Adipocyte (in vitro differentiated cells): ENCODE measurements around the gene SNAPC2.

Experiments
- DNase-seq: peaks from one replicate; pipeline ENCODE4 v3.0.0-alpha.2; 2015; ENCODE audit warnings: low read depth
- H3K27me3 ChIP-seq: replicated peaks from 2 replicates; pipeline ENCODE4 v1.7.0; 2013; ENCODE audit warnings: mild to moderate bottlenecking, low read length, moderate library complexity; ENCODE audit not compliant: control insufficient read depth, insufficient read depth
- H3K36me3 ChIP-seq: 2 replicates; pipeline ENCODE4 v1.7.0; 2013; ENCODE audit warnings: low read length, mild to moderate bottlenecking, moderate library complexity; ENCODE audit not compliant: control insufficient read depth, insufficient read depth, severe bottlenecking
- H3K4me1 ChIP-seq: 2 replicates; pipeline ENCODE4 v1.7.0; 2013; ENCODE audit warnings: mild to moderate bottlenecking, low read length, moderate library complexity; ENCODE audit not compliant: control insufficient read depth, insufficient read depth
- H3K4me3 ChIP-seq: 2 replicates; pipeline ENCODE4 v1.7.0; 2013; ENCODE audit warnings: mild to moderate bottlenecking, low read length, moderate library complexity
- H3K9ac ChIP-seq: 2 replicates; pipeline ENCODE4 v1.7.0; 2013; ENCODE audit warnings: mild to moderate bottlenecking, low read length, moderate library complexity
- H3K9me3 ChIP-seq: 2 replicates; pipeline ENCODE4 v1.7.0; 2013; ENCODE audit warnings: mild to moderate bottlenecking, low read length, moderate library complexity; ENCODE audit not compliant: control insufficient read depth

The SNAPC2 gene

DNA sequence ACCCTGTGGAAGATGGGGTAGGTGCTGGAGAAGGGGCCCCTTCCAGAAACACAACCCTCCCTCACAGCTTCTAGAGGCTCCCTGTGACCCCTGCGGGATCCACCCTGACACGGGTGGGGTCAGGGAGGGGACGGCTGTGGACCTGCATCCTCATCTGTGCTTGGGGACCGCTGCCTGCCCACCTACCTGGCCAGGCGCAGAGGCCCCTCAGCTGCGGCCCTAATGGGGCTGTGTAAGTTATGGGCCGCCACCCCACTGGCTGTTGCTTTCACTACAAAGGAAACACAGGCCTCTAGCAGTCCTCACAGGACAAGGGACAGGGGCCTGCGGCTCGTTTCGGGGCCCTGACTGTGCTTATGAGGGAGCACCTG lies 12.8 kb downstream of the SNAPC2 start:
- Histone ChIP-seq H3K27me3 (no peaks in the 10 kb centered on the region), H3K36me3 (peaks cover 76% of the 10 kb centered on the region), H3K9ac (no peak overlapping the region), H3K4me1 (peaks cover 17% of the 10 kb centered on the region), H3K9me3 (no peaks in the 10 kb centered on the region), H3K4me3 (no peak overlapping the region)
- DNase-seq, result no peak

DNA sequence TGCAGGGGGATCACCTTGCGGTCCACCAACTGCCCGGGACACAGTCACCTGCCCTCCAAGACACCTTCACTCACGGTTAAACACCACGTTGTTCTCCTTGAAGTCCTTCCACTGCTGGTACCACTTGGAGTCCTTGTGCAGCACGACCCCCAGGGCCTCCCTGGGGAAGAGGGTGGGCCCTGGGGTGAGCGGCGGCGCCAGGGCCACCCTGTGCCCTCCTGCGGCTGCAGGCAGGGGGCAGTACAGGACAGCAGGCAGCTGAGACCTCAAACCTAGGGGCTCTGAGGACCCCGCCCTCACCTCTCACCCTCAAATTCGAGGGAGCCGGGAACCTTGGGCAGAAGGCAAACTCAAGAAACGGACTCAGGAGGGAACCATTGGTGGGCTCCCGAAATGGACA lies 13.3 kb downstream of the SNAPC2 start:
- Histone ChIP-seq H3K9me3 (no peaks in the 10 kb centered on the region), H3K4me3 (no peak overlapping the region), H3K4me1 (peaks cover 12% of the 10 kb centered on the region), H3K9ac (no peak overlapping the region), H3K36me3 (peaks cover 81% of the 10 kb centered on the region), H3K27me3 (no peaks in the 10 kb centered on the region)
- no peak for DNase-seq

DNA sequence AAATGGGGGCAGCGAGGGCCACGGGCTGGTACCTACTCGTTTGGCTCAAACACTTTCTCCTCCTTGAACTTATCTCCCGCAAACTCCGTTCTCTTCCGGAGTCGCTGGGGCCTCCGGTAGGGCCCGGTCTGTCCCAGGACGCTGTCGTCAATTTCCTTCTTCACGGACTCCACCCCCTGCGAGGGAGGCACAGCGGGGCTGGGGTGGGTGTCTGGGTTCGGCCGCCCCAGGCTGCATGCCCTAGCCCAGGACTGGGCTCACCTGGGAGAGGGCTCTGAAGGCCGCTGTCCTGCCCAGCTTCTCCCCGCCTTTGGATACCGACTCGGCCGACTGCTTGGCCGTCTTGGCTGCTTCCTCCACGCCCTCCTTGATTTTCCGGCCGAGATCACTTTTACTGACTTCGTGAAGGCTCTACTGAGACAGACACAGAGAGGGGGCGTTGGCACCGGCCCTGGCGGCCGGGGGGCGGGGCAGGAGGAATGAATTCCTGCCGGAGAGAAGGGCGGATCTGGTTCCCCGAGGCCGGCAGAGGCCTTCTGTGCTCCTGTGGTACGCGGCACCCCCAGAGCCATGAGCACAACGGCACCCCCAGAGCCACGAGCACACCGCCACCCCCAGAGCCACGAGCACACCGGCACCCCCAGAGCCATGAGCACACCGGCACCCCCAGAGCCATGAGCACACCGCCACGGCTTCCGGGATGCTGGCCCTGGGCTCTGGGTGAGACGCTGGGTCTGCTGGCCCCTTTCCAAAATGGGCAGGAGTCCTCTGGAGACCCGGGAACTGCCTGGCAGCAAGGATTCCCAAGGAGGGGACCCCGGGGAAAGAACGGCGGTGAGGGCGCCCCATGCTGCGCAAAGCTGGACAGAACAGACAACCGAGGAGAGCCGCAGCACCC lies 13.9 kb downstream of the SNAPC2 start:
- peaks cover 7% of the 10 kb centered on the region for H3K4me1 ChIP-seq
- H3K4me3 ChIP-seq, result no peak overlapping the region
- no peaks in the 10 kb centered on the region for H3K9me3 ChIP-seq
- H3K9ac ChIP-seq, result no peak overlapping the region
- peaks cover 87% of the 10 kb centered on the region for H3K36me3 ChIP-seq
- H3K27me3 ChIP-seq, result no peaks in the 10 kb centered on the region
- no peak for DNase-seq

DNA sequence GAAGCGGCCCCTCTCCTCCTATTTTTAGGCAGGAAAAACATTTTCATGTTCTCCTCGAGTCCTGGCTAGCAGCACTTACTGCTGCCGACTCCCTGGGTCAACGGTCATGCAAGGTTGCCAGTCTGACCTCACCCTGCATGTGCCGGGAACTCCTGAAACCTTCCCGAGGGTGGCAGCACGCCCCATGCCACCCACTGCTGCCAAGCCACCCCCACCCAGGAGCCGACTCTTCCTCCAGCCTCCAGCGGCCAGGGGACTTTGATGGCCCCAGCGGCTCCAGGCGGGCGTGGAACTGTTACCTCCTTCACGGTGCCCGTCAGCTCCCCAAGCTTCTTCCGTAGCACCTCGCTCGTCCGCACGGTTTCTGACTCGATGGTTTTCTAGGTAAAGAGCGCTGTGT lies 14.6 kb downstream of the SNAPC2 start:
- DNase-seq, result no peak
- H3K9ac ChIP-seq, result no peak overlapping the region
- peaks cover 91% of the 10 kb centered on the region for H3K36me3 ChIP-seq
- H3K9me3 ChIP-seq, result no peaks in the 10 kb centered on the region
- no peak overlapping the region for H3K4me3 ChIP-seq
- H3K27me3 ChIP-seq, result no peaks in the 10 kb centered on the region
- H3K4me1 ChIP-seq, result no peaks in the 10 kb centered on the region

DNA sequence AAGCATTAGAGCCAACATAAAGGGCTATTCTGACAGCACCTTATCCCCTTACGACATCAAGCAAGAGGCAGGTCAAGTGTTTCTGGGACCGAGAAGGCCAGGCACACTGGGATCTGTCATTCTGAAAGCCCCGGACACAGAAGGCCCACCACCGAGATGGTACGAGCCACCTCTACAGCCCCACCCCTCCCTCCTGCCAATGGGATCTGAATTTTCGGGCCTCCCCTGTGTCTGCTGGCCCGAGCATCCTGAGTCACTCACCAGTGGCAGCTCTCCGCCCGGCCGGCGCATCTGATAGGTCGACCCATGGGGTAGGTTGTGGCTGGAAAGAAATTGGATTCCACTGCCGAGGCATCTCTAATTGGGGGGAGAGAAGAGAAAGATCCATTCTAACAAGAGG lies 20.7 kb downstream of the SNAPC2 start:
- no peaks in the 10 kb centered on the region for H3K9me3 ChIP-seq
- peaks cover 49% of the 10 kb centered on the region for H3K36me3 ChIP-seq
- H3K9ac ChIP-seq, result no peak overlapping the region
- DNase-seq, result no peak
- H3K4me3 ChIP-seq, result no peak overlapping the region
- H3K27me3 ChIP-seq, result no peaks in the 10 kb centered on the region
- peaks cover 5% of the 10 kb centered on the region for H3K4me1 ChIP-seq

DNA sequence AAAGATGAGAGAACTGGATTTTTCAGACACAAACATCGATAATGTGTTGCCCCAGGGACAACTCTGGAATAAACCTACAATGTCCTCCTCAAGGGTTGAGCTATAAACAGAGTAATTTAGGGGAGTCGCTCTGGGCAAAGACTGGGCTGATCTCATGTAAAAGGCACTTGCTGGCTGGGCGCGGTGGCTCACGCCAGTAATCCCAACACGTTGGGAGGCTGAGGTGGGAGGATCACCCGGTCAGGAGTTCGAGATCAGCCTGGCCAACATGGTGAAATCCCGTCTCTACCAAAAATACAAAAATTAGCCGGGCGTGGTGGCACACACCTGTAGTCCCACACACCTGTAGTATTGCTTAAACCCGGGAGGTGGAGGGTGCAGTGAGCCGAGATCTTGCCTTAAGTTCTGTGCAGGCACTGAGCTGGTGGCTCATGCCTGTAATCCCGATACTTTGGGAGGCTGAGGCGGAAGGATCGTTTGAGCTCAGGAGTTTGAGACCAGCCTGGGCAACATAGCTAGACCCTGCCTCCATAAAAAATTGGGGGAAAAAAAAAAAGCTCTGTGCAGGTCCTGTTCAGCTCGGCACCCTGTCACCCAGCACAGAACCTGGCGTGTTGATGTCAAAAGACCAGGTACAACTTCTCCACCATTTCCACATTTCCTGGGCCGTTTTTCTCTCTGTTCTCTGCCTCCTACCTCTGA lies 21.9 kb downstream of the SNAPC2 start:
- no peak for DNase-seq
- Histone ChIP-seq H3K4me3 (peak overlapping the region; percentile 90), H3K36me3 (peaks cover 37% of the 10 kb centered on the region)

DNA sequence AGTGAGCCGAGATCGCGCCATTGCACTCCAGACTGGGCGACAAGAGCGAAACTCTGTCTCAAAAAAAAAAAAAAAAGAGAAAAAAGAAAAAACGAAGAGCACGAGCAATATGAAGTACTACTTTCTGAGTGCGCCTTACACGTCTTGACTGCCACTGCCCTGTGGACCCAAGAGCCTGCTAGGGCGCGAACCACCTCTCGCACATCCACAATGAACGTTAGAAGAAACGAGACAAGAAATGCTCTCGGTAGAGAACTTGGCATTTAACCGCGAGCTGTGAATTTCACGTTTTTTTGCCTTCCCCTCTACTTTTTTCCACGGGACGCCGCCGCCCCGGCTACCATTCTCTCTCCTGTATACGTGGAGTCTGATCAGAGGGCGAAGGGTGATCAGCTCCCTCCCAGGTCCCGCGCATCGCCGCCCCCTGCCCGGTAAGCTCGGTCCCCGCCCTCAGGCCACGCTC lies 22.9 kb downstream of the SNAPC2 start:
- Histone ChIP-seq H3K27me3 (no peaks in the 10 kb centered on the region), H3K4me3 (peak overlapping the region; percentile 90), H3K9me3 (no peaks in the 10 kb centered on the region), H3K4me1 (peaks cover 5% of the 10 kb centered on the region), H3K9ac (peak overlapping the region; percentile 99), H3K36me3 (peaks cover 28% of the 10 kb centered on the region)
- peak; percentile 34 for DNase-seq

More for the DNA sequence above, 21.9 kb downstream of the SNAPC2 start:
- Histone ChIP-seq H3K9me3 (no peaks in the 10 kb centered on the region), H3K9ac (peak overlapping the region; percentile 99), H3K27me3 (no peaks in the 10 kb centered on the region), H3K4me1 (peaks cover 5% of the 10 kb centered on the region)

DNA sequence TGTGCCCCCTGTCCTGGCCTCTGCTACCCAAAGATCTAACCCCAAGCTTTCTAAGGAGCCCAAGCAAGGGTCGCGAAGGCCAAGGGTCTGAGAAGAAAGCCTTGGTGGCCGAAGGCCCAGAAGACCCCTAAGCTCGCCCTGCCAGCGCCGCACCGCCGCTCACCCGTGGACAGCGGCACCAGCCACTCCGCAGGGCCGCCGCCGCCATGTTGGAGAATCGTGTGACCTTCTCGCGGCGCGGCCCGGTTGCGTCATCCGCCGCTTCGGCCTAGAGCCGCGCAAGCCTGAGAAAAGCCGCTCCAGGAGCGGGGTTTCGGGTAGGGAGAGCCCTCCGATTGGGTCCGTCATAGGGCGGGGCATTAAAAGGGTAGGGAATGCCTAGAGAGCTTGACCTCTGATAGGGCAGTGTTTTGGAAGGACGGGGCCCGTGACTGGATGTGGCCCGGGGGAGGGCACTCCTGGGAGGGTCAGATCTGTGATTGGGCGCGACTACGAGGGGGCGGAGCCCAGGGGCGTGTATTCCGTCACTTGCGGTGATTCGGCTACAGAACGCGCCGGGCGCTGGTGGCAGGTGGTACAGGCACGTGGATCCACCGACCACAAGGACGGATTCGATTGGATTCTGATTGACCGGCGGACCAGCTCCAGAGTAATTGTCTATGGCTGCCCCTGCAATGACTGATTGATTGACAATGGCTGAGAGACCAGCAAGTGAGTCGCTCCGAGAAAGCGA lies 23.5 kb downstream of the SNAPC2 start, which contains the start of gene TIMM44:
Gene TIMM44, minus strand, starts transcription at position 223 of the 733 bp plus-strand sequence. Its CDS starts 15 bp downstream, at position 208.
- no peaks in the 10 kb centered on the region for H3K27me3 ChIP-seq
- peaks cover 22% of the 10 kb centered on the region for H3K36me3 ChIP-seq

DNA sequence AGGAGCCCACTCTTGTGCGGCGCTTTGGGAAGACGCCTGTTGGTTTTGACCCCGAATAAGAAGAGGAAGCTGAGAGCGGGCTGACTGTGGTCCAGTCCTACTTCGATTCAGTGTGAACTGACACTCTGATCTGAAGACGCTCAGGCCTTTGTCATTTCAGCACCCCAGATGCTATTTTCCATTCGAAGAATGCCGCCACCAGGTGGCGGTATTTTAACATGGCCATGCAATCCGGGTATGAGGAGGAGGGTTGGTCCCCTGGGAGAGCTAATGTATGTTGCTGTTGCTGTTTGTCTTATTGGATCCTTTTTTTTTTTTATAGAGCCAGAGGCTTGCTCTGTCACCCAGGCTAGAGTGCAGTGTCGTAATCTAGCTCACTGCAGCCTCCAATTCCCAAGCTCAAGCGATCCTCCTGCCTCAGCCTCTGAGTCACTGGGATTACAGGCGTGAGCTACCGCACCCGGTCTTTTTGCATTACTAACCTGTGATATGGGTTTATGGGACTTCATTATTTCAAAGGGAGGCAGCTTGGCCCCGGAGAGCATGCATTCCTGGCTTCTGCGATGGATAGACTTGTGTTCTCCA lies 24.1 kb downstream of the SNAPC2 start:
- Histone ChIP-seq H3K4me3 (peak overlapping the region; percentile 90), H3K27me3 (no peaks in the 10 kb centered on the region), H3K4me1 (peaks cover 5% of the 10 kb centered on the region), H3K9me3 (no peaks in the 10 kb centered on the region), H3K9ac (peak overlapping the region; percentile 75), H3K36me3 (peaks cover 16% of the 10 kb centered on the region)
- DNase-seq, result peak; percentile 98

More for the DNA sequence above, 23.5 kb downstream of the SNAPC2 start, which contains the start of gene TIMM44:
- Histone ChIP-seq H3K9ac (peak within 1 kb of the TSS; percentile 99), H3K4me3 (peak within 1 kb of the TSS; percentile 90), H3K9me3 (no peaks in the 10 kb centered on the region), H3K4me1 (peaks cover 5% of the 10 kb centered on the region)
- peak; percentile 100 for DNase-seq

DNA sequence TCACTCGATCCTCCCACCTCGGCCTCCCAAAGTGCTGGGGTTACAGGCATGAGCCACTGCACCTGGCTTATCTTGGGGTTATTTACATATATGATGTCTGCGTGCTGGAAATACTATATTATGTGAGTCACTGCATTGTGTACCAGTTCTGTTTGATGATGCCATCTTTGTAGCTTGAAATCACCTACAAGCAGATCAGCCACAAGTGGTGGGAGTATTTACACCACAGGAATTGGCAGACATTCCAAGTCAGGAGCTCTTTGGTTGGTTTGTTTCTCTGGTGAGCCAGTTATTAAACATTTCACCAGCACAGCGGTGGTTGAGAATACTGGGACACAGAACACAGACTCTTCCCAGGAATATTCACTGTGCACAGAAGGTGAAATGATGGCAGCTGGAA lies 27.8 kb downstream of the SNAPC2 start:
- H3K4me1 ChIP-seq, result peaks cover 2% of the 10 kb centered on the region
- no peak overlapping the region for H3K9ac ChIP-seq
- H3K4me3 ChIP-seq, result no peak overlapping the region
- no peaks in the 10 kb centered on the region for H3K36me3 ChIP-seq
- H3K27me3 ChIP-seq, result no peaks in the 10 kb centered on the region
- DNase-seq, result no peak
- H3K9me3 ChIP-seq, result no peaks in the 10 kb centered on the region
